NCI-H2107 (cell line): ENCODE measurements around the gene CEP164.
A peak's percentile ranks its signal among the peaks of the same experiment; 100 is the strongest.
"Not testable (repeated sequence)": the region's sequence is repeated elsewhere in the genome, so short reads cannot be mapped to it uniquely, and the experiment has no call there.

ENCODE experiments used
- DNase-seq: peaks from one replicate; lab custom pipeline; 2025; lab: John Stamatoyannopoulos, UW

CEP164 gene

GRCh38 chr11:117305145-117305544 is 22.5 kb upstream of the CEP164 start:
- no peak for DNase-seq

- DNase-seq = no peak
These were observed 18.3 kb upstream of the CEP164 start for GRCh38 chr11:117309310-117309709.

GRCh38 chr11:117313091-117313490 is 14.6 kb upstream of the CEP164 start:
- DNase-seq = no peak

- DNase-seq = no peak
These were observed 13.6 kb upstream of the CEP164 start for GRCh38 chr11:117313828-117314768.

GRCh38 chr11:117314840-117315239 is 12.8 kb upstream of the CEP164 start:
- DNase-seq = no peak

- DNase-seq = no peak
These were observed 12.1 kb upstream of the CEP164 start for GRCh38 chr11:117315285-117316196.

GRCh38 chr11:117316197-117316961 is 11.3 kb upstream of the CEP164 start, which contains the start of gene BACE1:
TSS of gene BACE1 (minus strand) at chr11:117316256. CDS start at chr11:117315795, 461 bp downstream.
- DNase-seq = peak; percentile 51

GRCh38 chr11:117318738-117319137 is 8.9 kb upstream of the CEP164 start:
- DNase-seq = no peak

GRCh38 chr11:117319214-117319840 is 8.3 kb upstream of the CEP164 start:
- no peak for DNase-seq

- not testable (repeated sequence) for DNase-seq
These were observed 443 bp upstream of the CEP164 start for GRCh38 chr11:117327255-117327566.

GRCh38 chr11:117328375-117329010 is 839 bp downstream of the CEP164 start:
- DNase-seq = no peak

GRCh38 chr11:117332843-117333242 is 5.2 kb downstream of the CEP164 start:
- no peak for DNase-seq

GRCh38 chr11:117333917-117334316 is 6.3 kb downstream of the CEP164 start:
- DNase-seq = no peak

- DNase-seq = no peak
These were observed 7.2 kb downstream of the CEP164 start for GRCh38 chr11:117334896-117335295.

GRCh38 chr11:117335399-117335798 is 7.7 kb downstream of the CEP164 start:
- DNase-seq = no peak

GRCh38 chr11:117337076-117337475 is 9.4 kb downstream of the CEP164 start:
- no peak for DNase-seq

- no peak for DNase-seq
These were observed 17.4 kb downstream of the CEP164 start for GRCh38 chr11:117345039-117345438.

GRCh38 chr11:117354550-117354949 is 26.9 kb downstream of the CEP164 start:
- DNase-seq = no peak

- no peak for DNase-seq
These were observed 28.7 kb downstream of the CEP164 start for GRCh38 chr11:117356126-117356890.

GRCh38 chr11:117361432-117361831 is 33.8 kb downstream of the CEP164 start:
- DNase-seq = no peak
